K562 (cell line): ENCODE measurements around the gene FAM89B. TPM values are rescaled to one million over a fixed set of nuclear protein-coding genes. Genes with fewer than 3 reads are reported as not detected.

Experiments
- ATF1 ChIP-seq, 2 experiments: fragments of 450-650 bp in 1 of 2; IDR thresholded peaks; 2 replicates each; pipeline ENCODE4 v1.6.1; 2016; ENCODE audit warnings: missing compliant biosample characterization in 1 of 2, missing genetic modification characterization in 1 of 2
- CAMTA2 ChIP-seq: fragments of 250-450 bp; sonication (Bioruptor Pico); conservative IDR thresholded peaks from 2 replicates; pipeline ENCODE4 v1.5.1; 2022
- EGR1 ChIP-seq: fragments of 450-650 bp; conservative IDR thresholded peaks from 2 replicates; pipeline ENCODE4 v1.6.1; 2017; ENCODE audit warnings: mild to moderate bottlenecking
- FIP1L1 ChIP-seq: fragments of 200-400 bp; formaldehyde crosslinking; IDR thresholded peaks from 2 replicates; pipeline ENCODE4 v1.6.1; 2018; ENCODE audit warnings: mild to moderate bottlenecking, low read depth, low read length; ENCODE audit not compliant: poor library complexity, severe bottlenecking
- GABPB1 ChIP-seq: sonication (generic); formaldehyde crosslinking; IDR thresholded peaks from 2 replicates; pipeline ENCODE4 v1.8.0; 2022; ENCODE audit warnings: mild to moderate bottlenecking, missing genetic modification reagents
- HMGN3 ChIP-seq: IDR thresholded peaks from 2 replicates; pipeline ENCODE4 v1.6.1; 2011; ENCODE audit warnings: borderline replicate concordance, low read depth, mild to moderate bottlenecking, mixed read lengths, low read length; ENCODE audit not compliant: insufficient read length; ENCODE audit errors: extremely low read depth
- KAT8 ChIP-seq: fragments of 450-650 bp; IDR thresholded peaks from 2 replicates; pipeline ENCODE4 v1.6.1; 2016; ENCODE audit warnings: low read depth, mild to moderate bottlenecking
- MTA1 ChIP-seq: fragments of 450-650 bp; IDR thresholded peaks from 2 replicates; pipeline ENCODE4 v1.6.1; 2017; ENCODE audit warnings: borderline replicate concordance
- MXI1 ChIP-seq: IDR thresholded peaks from 2 replicates; pipeline ENCODE4 v1.6.1; 2011; ENCODE audit warnings: low read depth, mild to moderate bottlenecking, improper control_type of control experiment, low read length
- NBN ChIP-seq: fragments of 450-650 bp; IDR thresholded peaks from 2 replicates; pipeline ENCODE4 v1.6.1; 2016; ENCODE audit warnings: low read depth, mild to moderate bottlenecking
- PHB2 ChIP-seq: fragments of 450-650 bp; IDR thresholded peaks from 2 replicates; pipeline ENCODE4 v1.6.1; 2017; ENCODE audit warnings: low read depth
- POLR2A ChIP-seq: fragments of 450-650 bp; conservative IDR thresholded peaks from 2 replicates; pipeline ENCODE4 v1.6.1; 2016
- RUNX1 ChIP-seq: sonication (generic); IDR thresholded peaks from 2 replicates; pipeline ENCODE4 v1.6.1; 2016; ENCODE audit warnings: antibody characterized with exemption, low read depth
- SAP30 ChIP-seq: fragments of 200-600 bp; sonication (generic); IDR thresholded peaks from 2 replicates; pipeline ENCODE4 v1.6.1; 2012; ENCODE audit warnings: borderline replicate concordance, low read depth, mild to moderate bottlenecking, moderate library complexity, low read length, control low read depth, inconsistent platforms; ENCODE audit not compliant: insufficient read depth, poor library complexity, severe bottlenecking
- ZNF232 ChIP-seq: sonication (generic); formaldehyde crosslinking; IDR thresholded peaks from 2 replicates; pipeline ENCODE4 v1.8.0; 2022; ENCODE audit warnings: mild to moderate bottlenecking, missing genetic modification reagents
- ZNF644 ChIP-seq: fragments of 200-800 bp; sonication (Bioruptor generic); IDR thresholded peaks from 2 replicates; pipeline ENCODE4 v1.6.1; 2016; ENCODE audit warnings: low read depth, missing genetic modification characterization, missing compliant biosample characterization
- polyA plus RNA-seq, 8 experiments: library from polyadenylated mRNA; depleted of rRNA in 4 of 8; stranded (reverse) in 5 of 8; unstranded in 3 of 8; fragments of >200 nt; fragmentation: Nextera tagmentation in 2 of 8; fragmentation: Illumina TruSeq in 1 of 8; extraction: Ambion mirVana in 2 of 8; extraction: Trizol in 1 of 8; gene quantifications; 2 replicates each; pipeline versions ENCODE4 v1.2.1 to v1.2.3, GENCODE V29; 2011 to 2014; ENCODE audit warnings: inconsistent platforms in 1 of 8, missing spikeins in 1 of 8
- total RNA-seq, 7 experiments: library from RNA; depleted of rRNA in 6 of 7; stranded (reverse); fragments of >200 nt in 6 of 7; fragmentation: Illumina TruSeq in 2 of 7; extraction: Trizol in 2 of 7; gene quantifications; 2 replicates each; pipeline versions ENCODE4 v1.2.1 to v1.2.3, GENCODE V29; 2011 to 2021; ENCODE audit warnings: low replicate concordance in 1 of 7
- TF ChIP-seq, protein P1 (sequence below): fragments of 450-650 bp; IDR thresholded peaks from 2 replicates; pipeline ENCODE4 v1.6.1; 2017; ENCODE audit warnings: antibody characterized with exemption, mild to moderate bottlenecking
- TF ChIP-seq, protein P2 (sequence below): sonication (generic); formaldehyde crosslinking; IDR thresholded peaks from 2 replicates; pipeline ENCODE4 v1.9.0; 2022; ENCODE audit warnings: mild to moderate bottlenecking, missing genetic modification reagents
- TF ChIP-seq, protein P3 (sequence below), 2 experiments: fragments of 450-650 bp in 1 of 2; sonication (generic) in 1 of 2; formaldehyde crosslinking in 1 of 2; IDR thresholded peaks in 1 of 2; conservative IDR thresholded peaks in 1 of 2; 2 replicates each; pipeline versions ENCODE4 v1.6.1 to v1.8.1; 2016 to 2023; ENCODE audit warnings: mild to moderate bottlenecking in 2 of 2, moderate library complexity in 2 of 2, inconsistent platforms in 1 of 2, missing genetic modification reagents in 1 of 2
- TF ChIP-seq, protein P4 (sequence below): fragments of 250-450 bp; sonication (Bioruptor Pico); IDR thresholded peaks from 2 replicates; pipeline ENCODE4 v1.5.0; 2021

FAM89B gene
- total and polyA plus RNA-seq, 9 of the 15 experiments (the other 6 are each of a cell fraction or from before 2014, with no cell fraction given) = 0.32 to 27.6 (median 11.9) TPM

DNA sequence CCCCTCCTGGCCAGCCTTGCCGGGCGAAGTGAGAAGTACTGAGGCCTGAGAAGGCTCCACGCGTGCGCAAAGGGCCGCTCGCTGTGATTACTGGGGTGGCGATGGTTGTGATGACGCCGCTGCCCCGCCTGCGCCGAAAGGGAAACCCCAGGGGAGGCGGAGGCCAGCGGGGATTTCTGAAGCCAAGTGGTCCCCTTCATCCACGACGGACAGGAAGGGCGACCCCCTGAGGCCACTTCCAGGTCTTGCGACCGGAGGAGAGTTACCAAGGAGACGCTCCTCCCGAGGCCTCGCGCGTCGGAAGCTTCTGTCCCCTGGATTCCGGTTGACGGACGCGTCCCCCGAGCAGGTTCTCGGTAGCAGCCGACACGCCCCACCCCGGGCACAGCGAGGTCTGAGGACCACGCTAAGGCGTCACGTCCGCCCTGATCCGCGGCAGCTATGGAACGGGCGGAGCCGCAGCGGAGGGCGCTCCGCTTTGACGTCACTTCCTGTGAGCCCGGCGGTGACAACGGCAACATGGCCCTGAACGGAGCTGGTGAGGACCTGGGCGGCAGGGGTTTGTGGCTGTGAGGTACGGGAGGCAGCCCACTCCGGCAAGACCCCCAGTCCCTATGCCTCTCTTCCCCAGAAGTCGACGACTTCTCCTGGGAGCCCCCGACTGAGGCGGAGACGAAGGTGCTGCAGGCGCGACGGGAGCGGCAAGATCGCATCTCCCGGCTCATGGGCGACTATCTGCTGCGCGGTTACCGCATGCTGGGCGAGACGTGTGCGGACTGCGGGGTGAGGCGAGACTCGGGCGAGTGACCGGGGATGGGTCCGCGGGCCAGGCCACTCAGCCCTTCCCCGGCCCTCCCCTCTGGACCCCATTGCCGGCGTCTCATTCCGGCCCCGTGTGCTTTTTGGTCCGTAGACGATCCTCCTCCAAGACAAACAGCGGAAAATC is 2.1 kb upstream of the FAM89B start, which contains the start of gene ZNRD2 (continued):
- TF ChIP-seq, protein P1, sequence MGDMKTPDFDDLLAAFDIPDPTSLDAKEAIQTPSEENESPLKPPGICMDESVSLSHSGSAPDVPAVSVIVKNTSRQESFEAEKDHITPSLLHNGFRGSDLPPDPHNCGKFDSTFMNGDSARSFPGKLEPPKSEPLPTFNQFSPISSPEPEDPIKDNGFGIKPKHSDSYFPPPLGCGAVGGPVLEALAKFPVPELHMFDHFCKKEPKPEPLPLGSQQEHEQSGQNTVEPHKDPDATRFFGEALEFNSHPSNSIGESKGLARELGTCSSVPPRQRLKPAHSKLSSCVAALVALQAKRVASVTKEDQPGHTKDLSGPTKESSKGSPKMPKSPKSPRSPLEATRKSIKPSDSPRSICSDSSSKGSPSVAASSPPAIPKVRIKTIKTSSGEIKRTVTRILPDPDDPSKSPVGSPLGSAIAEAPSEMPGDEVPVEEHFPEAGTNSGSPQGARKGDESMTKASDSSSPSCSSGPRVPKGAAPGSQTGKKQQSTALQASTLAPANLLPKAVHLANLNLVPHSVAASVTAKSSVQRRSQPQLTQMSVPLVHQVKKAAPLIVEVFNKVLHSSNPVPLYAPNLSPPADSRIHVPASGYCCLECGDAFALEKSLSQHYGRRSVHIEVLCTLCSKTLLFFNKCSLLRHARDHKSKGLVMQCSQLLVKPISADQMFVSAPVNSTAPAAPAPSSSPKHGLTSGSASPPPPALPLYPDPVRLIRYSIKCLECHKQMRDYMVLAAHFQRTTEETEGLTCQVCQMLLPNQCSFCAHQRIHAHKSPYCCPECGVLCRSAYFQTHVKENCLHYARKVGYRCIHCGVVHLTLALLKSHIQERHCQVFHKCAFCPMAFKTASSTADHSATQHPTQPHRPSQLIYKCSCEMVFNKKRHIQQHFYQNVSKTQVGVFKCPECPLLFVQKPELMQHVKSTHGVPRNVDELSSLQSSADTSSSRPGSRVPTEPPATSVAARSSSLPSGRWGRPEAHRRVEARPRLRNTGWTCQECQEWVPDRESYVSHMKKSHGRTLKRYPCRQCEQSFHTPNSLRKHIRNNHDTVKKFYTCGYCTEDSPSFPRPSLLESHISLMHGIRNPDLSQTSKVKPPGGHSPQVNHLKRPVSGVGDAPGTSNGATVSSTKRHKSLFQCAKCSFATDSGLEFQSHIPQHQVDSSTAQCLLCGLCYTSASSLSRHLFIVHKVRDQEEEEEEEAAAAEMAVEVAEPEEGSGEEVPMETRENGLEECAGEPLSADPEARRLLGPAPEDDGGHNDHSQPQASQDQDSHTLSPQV = no peak
- TF ChIP-seq NBN = peak; percentile 86
- TF ChIP-seq FIP1L1 = peak; percentile 65
- peak; percentile 71; the same call in 1 of the 2 replicates for TF ChIP-seq RUNX1
- TF ChIP-seq KAT8 = no peak
- peak; percentile 67; the same call in 1 of the 2 replicates for TF ChIP-seq MXI1
- no peak for TF ChIP-seq PHB2
- TF ChIP-seq EGR1 = peak; percentile 38; the same call in 1 of the 2 replicates
- TF ChIP-seq MTA1 = peak; percentile 99
- peak; percentile 93 for TF ChIP-seq ATF1 (CRISPR knock-in tag; IDR thresholded peaks at IDR 0.05)
- TF ChIP-seq ATF1 (tag; IDR thresholded peaks at IDR 0.05) = peak; percentile 99
- TF ChIP-seq POLR2A = peak; percentile 85
- TF ChIP-seq, protein P2, sequence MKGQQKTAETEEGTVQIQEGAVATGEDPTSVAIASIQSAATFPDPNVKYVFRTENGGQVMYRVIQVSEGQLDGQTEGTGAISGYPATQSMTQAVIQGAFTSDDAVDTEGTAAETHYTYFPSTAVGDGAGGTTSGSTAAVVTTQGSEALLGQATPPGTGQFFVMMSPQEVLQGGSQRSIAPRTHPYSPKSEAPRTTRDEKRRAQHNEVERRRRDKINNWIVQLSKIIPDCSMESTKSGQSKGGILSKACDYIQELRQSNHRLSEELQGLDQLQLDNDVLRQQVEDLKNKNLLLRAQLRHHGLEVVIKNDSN = peak; percentile 33; the same call in 1 of the 2 replicates
- TF ChIP-seq ZNF644 (tag) = no peak; the same call in 1 of the 2 replicates
- TF ChIP-seq, protein P3, sequence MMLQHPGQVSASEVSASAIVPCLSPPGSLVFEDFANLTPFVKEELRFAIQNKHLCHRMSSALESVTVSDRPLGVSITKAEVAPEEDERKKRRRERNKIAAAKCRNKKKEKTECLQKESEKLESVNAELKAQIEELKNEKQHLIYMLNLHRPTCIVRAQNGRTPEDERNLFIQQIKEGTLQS (IDR thresholded peaks at IDR 0.05) = peak; percentile 53; the same call in 1 of the 2 replicates
- TF ChIP-seq, protein P3 (CRISPR knock-in tag; conservative IDR thresholded peaks at IDR 0.05) = no peak
- peak; percentile 100 for TF ChIP-seq GABPB1 (CRISPR knock-in tag)
- no peak for TF ChIP-seq CAMTA2
- peak; percentile 79 for TF ChIP-seq SAP30
- TF ChIP-seq HMGN3 = peak; percentile 92
- TF ChIP-seq ZNF232 = no peak; the same call in 1 of the 2 replicates
- TF ChIP-seq, protein P4, sequence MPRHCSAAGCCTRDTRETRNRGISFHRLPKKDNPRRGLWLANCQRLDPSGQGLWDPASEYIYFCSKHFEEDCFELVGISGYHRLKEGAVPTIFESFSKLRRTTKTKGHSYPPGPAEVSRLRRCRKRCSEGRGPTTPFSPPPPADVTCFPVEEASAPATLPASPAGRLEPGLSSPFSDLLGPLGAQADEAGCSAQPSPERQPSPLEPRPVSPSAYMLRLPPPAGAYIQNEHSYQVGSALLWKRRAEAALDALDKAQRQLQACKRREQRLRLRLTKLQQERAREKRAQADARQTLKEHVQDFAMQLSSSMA = 0 out of 2 replicates have a peak, but pooled peaks have one; percentile 23
